SIG-M5 treated with dmso at 0.1 percent for 504 hours (cell line): ENCODE data around the gene XRCC5.
A peak's percentile ranks its signal among the peaks of the same experiment; 100 is the strongest.

ENCODE experiments used
- DNase-seq: peaks from one replicate; lab custom pipeline; 2025; ENCODE audit not compliant: unreplicated experiment; lab: John Stamatoyannopoulos, UW

Gene XRCC5

DNA sequence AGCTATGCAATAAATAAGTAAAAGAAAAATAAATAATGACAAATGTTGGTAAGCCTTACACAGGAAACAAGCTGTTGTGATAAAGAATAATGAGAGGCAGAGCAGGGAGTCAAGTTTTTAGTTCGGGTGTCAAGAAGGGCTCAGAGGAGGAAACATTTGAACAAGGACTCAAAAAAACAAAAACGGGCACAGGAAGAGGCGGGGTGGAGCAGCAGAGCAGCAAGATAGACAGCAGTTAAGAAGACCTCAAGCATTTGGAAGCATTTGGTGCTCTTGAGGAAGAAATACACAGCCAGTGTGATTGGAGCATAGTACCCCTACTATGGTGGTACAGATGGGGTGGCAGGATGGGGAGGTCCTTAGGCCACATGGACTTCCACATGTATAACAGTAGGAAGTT is 24.6 kb upstream of the XRCC5 start:
- no peak for DNase-seq

GRCh38 chr2:216086207-216086893 is 22.8 kb upstream of the XRCC5 start:
- DNase-seq: no peak

DNA sequence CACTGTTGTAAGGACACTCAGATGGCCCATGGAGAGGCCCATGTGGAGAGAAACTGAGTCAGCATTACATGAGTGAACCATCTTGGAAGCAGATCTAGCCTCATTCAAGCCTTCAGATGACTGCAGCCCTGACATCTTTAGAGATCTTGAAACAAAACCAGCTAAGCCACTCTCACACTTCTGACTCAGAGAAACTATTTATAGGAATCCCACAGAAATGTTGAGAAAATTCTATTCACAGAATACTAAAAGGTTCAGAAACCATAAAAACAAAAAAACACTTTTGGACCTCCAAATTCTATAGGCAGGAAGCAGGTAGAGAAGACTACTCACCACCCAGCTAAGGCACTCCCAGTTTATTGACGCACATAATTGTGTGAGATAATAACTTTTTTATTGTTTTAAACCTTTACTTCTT is 18.8 kb upstream of the XRCC5 start:
- peak; percentile 12 for DNase-seq

- DNase-seq: no peak
Observed at GRCh38 chr2:216092646-216093045, 16.5 kb upstream of the XRCC5 start.

- no peak for DNase-seq
Observed at GRCh38 chr2:216094701-216095100, 14.4 kb upstream of the XRCC5 start.

DNA sequence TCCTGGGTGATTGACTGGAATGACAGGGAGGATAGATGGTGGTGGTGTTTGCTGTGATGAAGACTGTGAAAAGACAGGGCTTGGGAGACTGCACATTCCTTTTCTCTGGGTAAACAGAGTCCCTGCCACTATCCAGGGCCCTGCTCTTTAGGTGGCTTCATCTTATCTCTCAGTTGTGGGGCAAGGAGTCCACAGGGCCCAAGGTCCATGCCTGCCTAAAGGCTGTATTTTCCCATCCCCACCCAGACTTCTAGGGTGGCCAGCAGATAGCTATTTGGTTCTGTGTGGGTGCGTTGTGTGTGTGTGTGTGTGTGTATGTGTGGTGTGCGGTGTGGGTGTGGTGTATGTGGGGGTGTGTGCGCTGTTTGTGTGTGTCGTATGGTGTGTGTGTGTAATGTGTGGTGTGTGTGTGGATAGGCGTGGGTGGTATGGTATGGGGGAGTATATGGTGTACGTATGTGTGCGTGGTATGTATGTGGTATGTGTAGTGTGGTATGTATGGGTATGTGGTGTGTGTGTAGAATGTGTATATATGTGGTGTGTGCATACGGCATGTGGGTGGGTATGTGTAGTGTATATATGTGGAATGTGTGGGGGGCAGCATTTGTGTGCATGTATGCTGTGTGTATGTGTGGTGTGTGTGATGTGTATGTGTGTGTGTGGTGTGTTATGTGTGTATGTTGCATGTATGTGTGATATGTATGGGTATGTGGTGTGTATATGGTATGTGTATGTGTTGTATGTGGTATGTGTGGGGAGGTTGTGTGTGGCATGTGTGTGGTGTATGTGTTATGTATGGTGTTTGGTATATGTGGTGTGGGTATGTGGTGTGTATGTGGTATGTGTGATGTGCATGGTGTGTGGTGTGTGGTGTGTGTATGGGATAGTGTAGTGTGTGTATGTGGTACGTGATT is 10.5 kb upstream of the XRCC5 start:
- DNase-seq: no peak

- DNase-seq: no peak
Observed at GRCh38 chr2:216101109-216101508, 8.0 kb upstream of the XRCC5 start.

- no peak for DNase-seq
Observed at GRCh38 chr2:216103213-216103612, 5.9 kb upstream of the XRCC5 start.

DNA sequence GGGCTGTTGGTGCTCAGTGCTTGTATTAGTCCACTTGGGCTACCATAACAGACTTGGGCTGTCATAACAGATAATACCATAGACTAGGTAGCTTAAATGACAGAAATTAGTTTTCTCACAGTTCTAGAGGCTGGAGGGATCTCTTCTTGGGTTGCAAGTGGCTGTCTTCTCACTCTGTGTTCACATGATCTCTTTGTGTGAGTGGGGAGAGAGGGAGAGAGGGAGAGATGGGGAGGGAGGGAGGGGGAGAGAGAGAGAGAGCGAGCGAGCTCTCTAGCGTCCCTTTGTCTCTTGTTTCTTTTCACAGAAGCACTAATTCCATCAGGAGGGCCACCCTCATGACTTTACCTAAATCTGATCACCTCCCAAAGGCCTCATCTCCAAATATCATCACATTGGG is 4.5 kb upstream of the XRCC5 start:
- DNase-seq: no peak

GRCh38 chr2:216107320-216107719 is 1.8 kb upstream of the XRCC5 start:
- DNase-seq: no peak

- DNase-seq: no peak
Observed at GRCh38 chr2:216107760-216108159, 1.4 kb upstream of the XRCC5 start.

GRCh38 chr2:216108310-216108966 is 710 bp upstream of the XRCC5 start:
- no peak for DNase-seq

DNA sequence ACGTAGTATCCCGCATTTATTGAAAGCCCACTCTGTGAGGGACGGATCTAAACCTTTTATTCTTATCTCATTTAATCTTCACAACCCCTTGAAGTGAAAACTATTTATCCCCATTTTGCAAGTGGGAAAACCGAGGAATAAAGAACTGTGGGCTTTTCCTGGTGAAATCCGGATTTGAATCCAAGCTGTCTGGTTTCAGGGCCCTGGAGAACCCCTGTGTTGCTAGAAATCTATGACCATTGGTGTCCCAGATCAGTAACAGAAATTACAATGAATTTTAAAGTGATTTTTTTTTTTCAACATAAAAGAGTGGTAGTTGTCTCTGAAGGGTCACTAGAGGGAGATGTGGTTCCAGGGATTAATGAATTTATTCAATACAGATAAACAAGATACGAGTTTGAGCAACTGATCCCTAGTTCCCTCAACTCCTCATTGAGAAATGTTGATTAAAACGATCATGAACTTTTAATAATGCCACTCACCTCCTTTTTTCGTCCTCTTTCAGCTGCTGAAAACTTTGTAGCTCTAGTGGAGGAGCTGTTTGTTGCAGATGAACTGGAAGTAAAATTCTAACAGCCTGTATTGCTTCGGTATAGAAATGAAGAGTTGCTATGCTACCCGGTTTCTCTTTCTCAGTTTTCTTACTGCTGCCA is 940 bp downstream of the XRCC5 start:
- peak; percentile 77 for DNase-seq

- no peak for DNase-seq
Observed at GRCh38 chr2:216110620-216111019, 1.5 kb downstream of the XRCC5 start.

GRCh38 chr2:216111122-216111521 is 2.0 kb downstream of the XRCC5 start:
- DNase-seq: no peak

- no peak for DNase-seq
Observed at GRCh38 chr2:216112926-216113325, 3.8 kb downstream of the XRCC5 start.

GRCh38 chr2:216113572-216113971 is 4.4 kb downstream of the XRCC5 start:
- DNase-seq: no peak

- DNase-seq: no peak
Observed at GRCh38 chr2:216114382-216114713, 5.2 kb downstream of the XRCC5 start.

GRCh38 chr2:216114714-216115531 is 5.8 kb downstream of the XRCC5 start:
- peak; percentile 99 for DNase-seq

DNA sequence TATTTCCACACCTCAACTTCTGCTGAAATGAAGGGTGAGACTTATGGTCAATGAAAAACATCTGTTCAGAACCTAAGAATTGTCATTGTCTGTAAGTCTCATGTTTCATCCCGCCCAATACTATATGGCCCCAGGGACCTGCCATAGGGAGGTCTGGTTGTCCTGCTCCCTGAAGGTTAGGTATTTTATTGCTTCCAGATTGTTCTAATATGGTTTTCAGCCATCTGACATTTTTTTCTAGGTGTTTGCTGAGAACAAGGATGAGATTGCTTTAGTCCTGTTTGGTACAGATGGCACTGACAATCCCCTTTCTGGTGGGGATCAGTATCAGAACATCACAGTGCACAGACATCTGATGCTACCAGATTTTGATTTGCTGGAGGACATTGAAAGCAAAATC is 7.3 kb downstream of the XRCC5 start:
- no peak for DNase-seq
